Measurements from ENCODE around the gene CCDC183.

- TF ChIP-seq, protein P1, sequence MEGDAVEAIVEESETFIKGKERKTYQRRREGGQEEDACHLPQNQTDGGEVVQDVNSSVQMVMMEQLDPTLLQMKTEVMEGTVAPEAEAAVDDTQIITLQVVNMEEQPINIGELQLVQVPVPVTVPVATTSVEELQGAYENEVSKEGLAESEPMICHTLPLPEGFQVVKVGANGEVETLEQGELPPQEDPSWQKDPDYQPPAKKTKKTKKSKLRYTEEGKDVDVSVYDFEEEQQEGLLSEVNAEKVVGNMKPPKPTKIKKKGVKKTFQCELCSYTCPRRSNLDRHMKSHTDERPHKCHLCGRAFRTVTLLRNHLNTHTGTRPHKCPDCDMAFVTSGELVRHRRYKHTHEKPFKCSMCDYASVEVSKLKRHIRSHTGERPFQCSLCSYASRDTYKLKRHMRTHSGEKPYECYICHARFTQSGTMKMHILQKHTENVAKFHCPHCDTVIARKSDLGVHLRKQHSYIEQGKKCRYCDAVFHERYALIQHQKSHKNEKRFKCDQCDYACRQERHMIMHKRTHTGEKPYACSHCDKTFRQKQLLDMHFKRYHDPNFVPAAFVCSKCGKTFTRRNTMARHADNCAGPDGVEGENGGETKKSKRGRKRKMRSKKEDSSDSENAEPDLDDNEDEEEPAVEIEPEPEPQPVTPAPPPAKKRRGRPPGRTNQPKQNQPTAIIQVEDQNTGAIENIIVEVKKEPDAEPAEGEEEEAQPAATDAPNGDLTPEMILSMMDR (IDR thresholded peaks at IDR 0.05), result no peak
- TF ChIP-seq POLR2A (IDR thresholded peaks at IDR 0.05), result no peak
Observed at GRCh38 chr9:136748666-136749611, 47.2 kb upstream of the CCDC183 start.
